Activated T-cell treated with anti-CD3 and anti-CD28 coated beads, Interleukin-2, amount 50 U/mL, for 4 hours (primary cell): Measurements from ENCODE around the gene XK. TPM values are rescaled to one million over a fixed set of nuclear protein-coding genes. Genes with fewer than 3 reads are reported as not detected.
"Not testable (repeated sequence)": the region's sequence is repeated elsewhere in the genome, so short reads cannot be mapped to it uniquely, and the experiment has no call there.

ENCODE experiments used
- ATAC-seq, 2 donors: fragments of 200-7000 bp; cut with Tn5 transposase; one replicate each; pipeline ENCODE4 v1.10.0; 2021
- DNase-seq: peaks from one replicate; pipeline ENCODE4 v3.0.0-alpha.2; 2020
- H3K27me3 Mint-ChIP-seq: one replicate; pipeline ENCODE4 v1.8.0; 2021; ENCODE audit warnings: low read depth, mixed read lengths
- H3K36me3 Mint-ChIP-seq: one replicate; pipeline ENCODE4 v1.8.0; 2022; ENCODE audit warnings: mixed read lengths; ENCODE audit not compliant: insufficient read depth
- H3K4me1 Mint-ChIP-seq: one replicate; pipeline ENCODE4 v1.8.0; 2021; ENCODE audit warnings: low read depth, mixed read lengths
- H3K4me3 Mint-ChIP-seq: one replicate; pipeline ENCODE4 v1.8.0; 2021; ENCODE audit warnings: mild to moderate bottlenecking, moderate library complexity, mixed read lengths
- H3K9me3 Mint-ChIP-seq: one replicate; pipeline ENCODE4 v1.8.0; 2021; ENCODE audit warnings: mixed read lengths
- total RNA-seq, 3 donors: library from RNA; stranded (reverse); gene quantifications; one replicate each; pipeline ENCODE4 v1.2.1, GENCODE V29; 2021

Gene XK
- total RNA-seq, 3 donors from 2014 or later: 0.05 to 0.16 (median 0.10) TPM

DNA sequence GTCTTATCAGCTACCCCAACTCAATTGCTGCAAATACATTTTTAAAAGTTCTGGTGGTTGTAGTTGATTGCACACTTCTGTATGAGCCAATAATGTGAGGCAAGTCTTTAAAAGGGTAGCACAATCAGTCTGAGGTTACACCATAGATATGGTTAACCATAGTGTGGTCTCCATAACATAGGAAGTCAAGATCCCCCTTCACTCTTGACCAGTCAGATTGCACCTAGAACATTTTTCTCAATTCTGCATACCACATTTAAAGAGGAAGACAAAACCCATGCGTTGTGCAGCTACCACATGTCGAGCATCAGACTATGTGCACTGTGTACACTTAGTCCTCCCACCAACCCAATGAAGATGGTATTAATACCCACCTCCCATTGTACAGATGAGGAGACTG, 67.8 kb downstream of the XK start:
- Mint-ChIP-seq H3K9me3 (no peaks in the 10 kb centered on the region), H3K4me1 (peaks cover 18% of the 10 kb centered on the region), H3K4me3 (no peak overlapping the region), H3K36me3 (no peaks in the 10 kb centered on the region), H3K27me3 (no peaks in the 10 kb centered on the region)
- DNase-seq (no peak), ATAC-seq (peak in 1 of 2 donors; percentile 38)

DNA sequence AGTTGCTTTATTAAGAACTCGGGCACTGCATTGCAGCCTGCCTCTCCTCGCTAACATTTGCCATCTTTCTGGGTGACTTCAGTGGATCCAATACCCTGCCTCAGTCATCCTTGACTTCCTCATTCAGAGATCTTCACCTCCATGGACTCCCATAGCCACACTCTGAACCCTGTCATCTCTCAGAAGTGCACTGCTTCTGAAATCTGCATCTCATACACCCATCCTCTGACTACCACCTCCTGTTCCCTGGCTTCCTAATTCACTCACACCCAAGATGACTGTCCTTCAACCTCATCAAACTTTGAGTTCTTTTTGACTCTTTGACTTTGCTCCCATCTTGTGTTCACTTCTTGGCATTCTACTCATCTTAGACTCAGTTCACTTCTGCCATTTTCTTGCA, 68.9 kb downstream of the XK start:
- H3K4me1 Mint-ChIP-seq: peaks cover 18% of the 10 kb centered on the region
- H3K9me3 Mint-ChIP-seq: no peaks in the 10 kb centered on the region
- H3K36me3 Mint-ChIP-seq: no peaks in the 10 kb centered on the region
- no peak overlapping the region for H3K4me3 Mint-ChIP-seq
- no peak for DNase-seq
- peak; percentile 48 to 51 for ATAC-seq
- H3K27me3 Mint-ChIP-seq: no peaks in the 10 kb centered on the region

DNA sequence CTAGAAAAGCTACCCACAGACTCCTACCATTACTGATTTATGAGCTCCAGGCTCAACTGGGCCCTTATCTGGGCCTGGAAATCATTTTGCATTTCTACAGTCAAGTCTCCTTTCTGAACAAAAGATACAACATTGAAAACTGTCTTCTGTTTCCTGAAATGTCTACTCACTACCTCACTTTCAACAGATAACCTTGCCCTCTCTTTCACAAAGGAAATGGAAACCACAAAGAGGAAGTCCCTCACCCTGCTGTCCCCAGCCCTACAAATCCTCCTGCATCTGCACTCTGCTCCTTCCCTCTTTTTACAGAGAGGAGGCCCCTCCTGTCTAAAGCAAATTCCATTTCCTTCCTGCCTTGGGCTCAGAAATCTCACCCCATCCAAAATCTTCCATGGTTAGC, 69.4 kb downstream of the XK start:
- no peaks in the 10 kb centered on the region for H3K9me3 Mint-ChIP-seq
- H3K36me3 Mint-ChIP-seq: no peaks in the 10 kb centered on the region
- peaks cover 18% of the 10 kb centered on the region for H3K4me1 Mint-ChIP-seq
- H3K4me3 Mint-ChIP-seq: no peak overlapping the region
- H3K27me3 Mint-ChIP-seq: no peaks in the 10 kb centered on the region
- DNase-seq (no peak), ATAC-seq (peak; percentile 53 to 69)

DNA sequence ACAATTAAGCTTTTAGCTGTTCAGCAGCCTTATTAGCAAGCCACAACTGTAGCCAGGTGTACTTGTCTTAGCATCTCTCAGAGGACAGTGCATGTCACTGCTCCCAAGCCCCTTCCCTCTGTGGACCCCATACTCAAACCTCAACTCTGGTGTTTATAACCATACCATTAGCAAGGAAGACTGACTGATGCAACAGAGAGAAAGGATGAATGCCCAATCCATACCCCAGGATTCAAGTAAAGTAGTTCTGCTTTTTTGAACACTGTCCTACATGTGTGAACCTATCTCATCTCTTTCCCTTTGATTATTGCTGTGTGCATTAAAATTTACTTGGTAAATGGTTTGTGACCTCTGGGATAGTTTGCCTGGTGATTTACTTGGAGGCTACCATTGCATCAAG, 71.5 kb downstream of the XK start:
- no peaks in the 10 kb centered on the region for H3K9me3 Mint-ChIP-seq
- peaks cover 12% of the 10 kb centered on the region for H3K4me1 Mint-ChIP-seq
- H3K36me3 Mint-ChIP-seq: no peaks in the 10 kb centered on the region
- H3K4me3 Mint-ChIP-seq: no peak overlapping the region
- DNase-seq: no peak
- no peak for ATAC-seq
- H3K27me3 Mint-ChIP-seq: no peaks in the 10 kb centered on the region

DNA sequence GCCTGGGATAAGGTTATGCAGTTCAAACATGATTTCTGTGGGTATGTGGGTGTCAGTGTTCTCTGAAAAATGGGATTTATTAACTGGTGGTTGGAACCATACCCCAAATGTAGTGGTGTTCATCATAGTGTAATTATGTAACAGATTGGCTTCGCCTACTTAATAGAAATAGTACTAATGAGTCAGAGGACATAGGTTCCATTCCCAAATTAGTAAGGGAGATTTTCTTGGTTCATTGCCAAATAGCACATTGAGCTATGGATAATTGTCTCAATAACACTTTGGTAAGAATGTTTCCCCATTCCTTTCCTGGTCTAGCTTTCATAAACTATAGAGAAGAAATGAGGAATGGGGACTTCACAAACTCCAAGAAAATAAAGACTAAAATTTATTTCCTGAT, 73.8 kb downstream of the XK start:
- Mint-ChIP-seq H3K36me3 (no peaks in the 10 kb centered on the region), H3K9me3 (no peaks in the 10 kb centered on the region), H3K27me3 (no peaks in the 10 kb centered on the region), H3K4me3 (no peak overlapping the region), H3K4me1 (peaks cover 20% of the 10 kb centered on the region)
- ATAC-seq (no peak), DNase-seq (no peak)

DNA sequence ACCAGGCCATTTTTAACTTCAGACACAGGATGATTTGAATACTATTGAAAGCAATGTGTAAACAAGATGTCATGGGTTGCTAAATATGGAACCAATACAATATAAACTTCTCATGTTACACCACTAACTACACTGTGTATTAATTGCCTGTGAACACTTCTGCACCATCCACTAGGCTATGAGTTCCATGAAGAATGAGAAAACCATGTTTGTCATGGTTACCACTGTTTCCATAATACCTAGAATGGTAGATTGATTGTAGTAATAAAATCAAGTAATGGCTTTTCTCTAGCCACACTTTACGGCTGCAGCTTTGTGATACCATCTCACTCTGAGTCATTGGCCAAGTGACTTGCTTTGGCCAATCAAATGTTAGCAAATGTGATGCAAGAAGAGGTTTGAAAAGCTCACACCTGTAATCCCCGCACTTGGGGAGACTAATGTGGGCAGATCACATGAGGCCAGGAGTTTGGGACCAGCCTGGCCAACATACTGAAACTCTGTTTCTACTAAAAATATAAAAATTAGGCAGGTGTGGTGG, 74.4 kb downstream of the XK start:
- ATAC-seq (no peak), DNase-seq (no peak)
- Mint-ChIP-seq H3K27me3 (no peaks in the 10 kb centered on the region), H3K36me3 (no peaks in the 10 kb centered on the region), H3K9me3 (no peaks in the 10 kb centered on the region), H3K4me3 (no peak overlapping the region), H3K4me1 (peaks cover 20% of the 10 kb centered on the region)

DNA sequence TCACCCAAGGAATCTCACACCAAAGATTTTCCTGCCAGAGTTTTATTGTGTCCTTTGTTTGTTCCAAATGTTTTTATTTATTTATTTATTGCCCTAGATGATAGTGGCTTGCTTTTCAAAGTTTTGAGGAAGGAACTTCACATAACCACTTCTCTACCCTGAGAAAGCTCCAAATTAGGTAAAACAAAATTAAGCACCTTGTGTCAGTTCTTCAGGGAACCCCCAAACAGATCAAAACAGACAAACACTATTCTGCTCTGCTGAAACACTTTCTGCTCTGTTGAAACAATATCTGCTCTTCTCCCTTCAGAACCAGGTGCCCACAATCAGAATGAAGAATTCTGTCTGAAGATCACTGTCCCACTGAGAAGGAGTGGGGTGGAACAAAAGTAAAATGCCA, 77.8 kb downstream of the XK start:
- ATAC-seq: no peak
- Mint-ChIP-seq H3K4me1 (peaks cover 9% of the 10 kb centered on the region), H3K4me3 (no peak overlapping the region), H3K36me3 (no peaks in the 10 kb centered on the region), H3K9me3 (no peaks in the 10 kb centered on the region), H3K27me3 (no peaks in the 10 kb centered on the region)
- DNase-seq: no peak

DNA sequence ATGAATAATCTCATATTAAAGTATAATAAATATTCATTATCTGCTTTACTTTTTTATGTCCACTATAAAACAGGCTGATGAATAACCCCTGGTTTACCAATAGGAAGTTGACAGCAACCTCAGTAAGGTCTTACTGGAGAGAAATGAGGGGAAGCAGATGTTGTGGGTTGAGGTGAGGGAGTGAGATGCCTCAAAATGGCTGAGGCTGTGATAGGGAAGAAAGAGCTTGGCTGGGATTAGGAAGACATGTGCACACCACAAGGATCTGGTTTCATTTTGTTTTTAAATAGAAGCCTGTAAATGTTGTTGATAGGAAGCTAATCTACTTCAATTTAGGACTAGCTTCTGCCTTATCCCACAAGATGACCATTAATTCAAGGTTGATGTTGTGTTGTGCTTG, 79.9 kb downstream of the XK start:
- Mint-ChIP-seq H3K4me3 (no peak overlapping the region), H3K36me3 (no peaks in the 10 kb centered on the region), H3K4me1 (peaks cover 9% of the 10 kb centered on the region), H3K27me3 (no peaks in the 10 kb centered on the region), H3K9me3 (no peaks in the 10 kb centered on the region)
- ATAC-seq: no peak
- DNase-seq: no peak

DNA sequence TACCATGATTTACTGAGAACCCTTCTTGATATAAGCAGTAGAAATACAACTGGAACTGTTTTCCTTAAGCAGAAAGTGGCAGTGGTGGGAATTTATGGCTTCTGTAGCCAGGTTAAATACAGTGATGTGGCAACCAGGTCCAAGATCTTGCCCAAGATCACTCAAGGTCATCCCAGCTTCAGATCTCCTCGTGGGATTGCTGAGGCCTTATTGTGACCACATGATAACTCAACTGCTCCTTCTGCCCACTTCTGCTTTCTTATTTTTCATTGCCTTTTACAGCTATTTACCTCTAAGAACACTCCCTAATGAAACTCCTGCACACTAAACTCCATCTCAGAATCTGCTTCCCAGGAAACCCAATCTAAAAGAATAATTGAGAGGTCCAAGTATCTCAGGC, 81.8 kb downstream of the XK start:
- H3K27me3 Mint-ChIP-seq: no peaks in the 10 kb centered on the region
- H3K9me3 Mint-ChIP-seq: no peaks in the 10 kb centered on the region
- DNase-seq (no peak), ATAC-seq (no peak)
- H3K4me1 Mint-ChIP-seq: peaks cover 8% of the 10 kb centered on the region
- no peak overlapping the region for H3K4me3 Mint-ChIP-seq
- no peaks in the 10 kb centered on the region for H3K36me3 Mint-ChIP-seq

DNA sequence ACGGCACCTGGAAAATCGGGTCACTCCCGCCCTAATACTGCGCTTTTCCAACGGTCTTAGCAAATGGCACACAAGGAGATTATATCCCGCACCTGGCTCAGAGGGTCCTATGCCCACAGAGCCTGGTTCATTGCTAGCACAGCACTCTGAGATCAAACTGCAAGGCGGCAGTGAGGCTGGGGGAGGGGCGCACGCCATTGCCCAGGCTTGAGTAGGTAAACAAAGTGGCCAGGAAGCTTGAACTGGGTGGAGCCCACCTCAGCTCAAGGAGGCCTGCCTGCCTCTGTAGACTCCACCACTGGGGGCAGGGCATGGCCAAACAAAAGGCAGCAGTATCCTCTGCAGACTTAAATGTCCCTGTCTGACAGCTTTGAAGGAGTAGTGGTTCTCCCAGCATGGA, 83.3 kb downstream of the XK start:
- not testable (repeated sequence) for H3K4me1 Mint-ChIP-seq, DNase-seq, H3K9me3 Mint-ChIP-seq, H3K27me3 Mint-ChIP-seq, ATAC-seq, H3K4me3 Mint-ChIP-seq, H3K36me3 Mint-ChIP-seq

DNA sequence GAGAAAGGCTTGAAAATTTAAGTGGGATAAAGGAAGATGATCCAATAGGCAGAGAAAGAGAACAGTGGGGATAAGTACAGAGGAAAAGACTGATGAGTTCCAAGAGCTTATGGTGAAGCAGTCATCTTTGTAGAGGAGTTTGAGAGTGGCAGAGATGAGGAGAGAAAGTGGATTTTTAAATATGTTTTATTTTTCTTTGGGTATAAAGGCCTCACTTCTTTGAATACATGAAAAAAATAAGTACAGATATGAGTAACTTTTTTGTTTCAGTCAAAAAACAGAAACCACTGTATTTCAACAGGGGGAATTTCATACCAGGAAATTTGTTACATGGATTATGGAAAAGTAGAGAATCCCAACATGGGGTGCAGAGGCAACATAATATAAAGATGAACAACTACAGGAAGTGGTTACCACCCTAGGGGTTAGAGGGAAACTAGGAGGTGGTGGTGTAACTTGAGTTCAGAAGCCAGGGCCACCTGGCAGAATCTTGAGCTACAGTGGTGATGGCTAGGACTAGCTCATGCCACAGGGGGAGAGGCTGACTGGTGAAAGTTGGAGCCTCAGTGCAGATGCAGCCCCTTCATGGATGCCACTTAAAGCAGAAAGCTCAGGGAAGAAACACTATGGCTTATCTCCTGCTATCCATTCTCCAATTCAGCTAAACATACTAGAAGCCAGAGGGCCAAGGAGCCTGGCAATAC, 90.8 kb downstream of the XK start:
- ATAC-seq: no peak
- Mint-ChIP-seq H3K36me3 (no peaks in the 10 kb centered on the region), H3K9me3 (no peaks in the 10 kb centered on the region), H3K4me1 (peaks cover 24% of the 10 kb centered on the region), H3K27me3 (no peaks in the 10 kb centered on the region), H3K4me3 (no peak overlapping the region)
- DNase-seq: no peak

DNA sequence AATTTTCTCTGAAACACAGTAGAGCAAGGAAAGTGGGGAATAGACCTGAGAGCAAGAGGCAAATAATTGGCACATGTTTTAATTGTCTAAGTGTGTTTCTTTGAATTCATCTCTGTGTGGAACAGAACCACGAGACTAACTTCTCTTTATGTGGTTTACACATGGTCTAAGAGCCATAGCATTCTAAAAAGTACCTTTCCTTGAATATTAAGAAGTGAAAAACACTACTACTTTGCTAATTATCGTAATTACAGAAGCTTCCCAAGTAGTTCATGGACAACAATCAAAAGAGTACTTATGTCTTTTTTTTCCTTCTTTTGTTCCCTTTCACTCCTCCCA, 91.4 kb downstream of the XK start:
- no peaks in the 10 kb centered on the region for H3K36me3 Mint-ChIP-seq
- ATAC-seq: no peak
- no peaks in the 10 kb centered on the region for H3K27me3 Mint-ChIP-seq
- no peaks in the 10 kb centered on the region for H3K9me3 Mint-ChIP-seq
- peaks cover 24% of the 10 kb centered on the region for H3K4me1 Mint-ChIP-seq
- no peak for DNase-seq
- H3K4me3 Mint-ChIP-seq: no peak overlapping the region

DNA sequence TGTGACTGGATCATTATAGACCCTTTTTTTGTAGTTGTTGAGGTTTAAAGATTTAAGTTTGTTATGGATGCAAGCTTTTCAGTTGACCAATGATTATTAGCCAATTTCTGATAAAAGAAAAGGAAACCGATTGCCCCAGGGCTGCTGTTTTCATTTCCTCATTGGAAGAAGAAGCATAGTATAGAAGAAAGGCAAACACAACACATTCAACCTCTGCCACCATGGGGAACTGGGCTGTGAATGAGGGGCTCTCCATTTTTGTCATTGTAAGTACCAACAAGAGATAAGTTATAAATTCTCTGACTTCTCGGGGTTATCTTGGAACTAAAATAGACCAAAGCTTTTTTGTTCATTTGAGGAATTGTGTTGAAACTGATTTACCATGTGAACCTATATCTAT, 94.3 kb downstream of the XK start, which contains the start of gene CYBB:
Gene CYBB, plus strand, starts transcription at position 203 of the 400 bp plus-strand sequence. Its CDS starts 19 bp downstream, at position 222.
- Mint-ChIP-seq H3K36me3 (no peaks in the 10 kb centered on the region), H3K27me3 (no peaks in the 10 kb centered on the region), H3K4me3 (peak within 1 kb of the TSS; percentile 53), H3K4me1 (peaks cover 24% of the 10 kb centered on the region), H3K9me3 (no peaks in the 10 kb centered on the region)
- ATAC-seq (no peak), DNase-seq (no peak)

DNA sequence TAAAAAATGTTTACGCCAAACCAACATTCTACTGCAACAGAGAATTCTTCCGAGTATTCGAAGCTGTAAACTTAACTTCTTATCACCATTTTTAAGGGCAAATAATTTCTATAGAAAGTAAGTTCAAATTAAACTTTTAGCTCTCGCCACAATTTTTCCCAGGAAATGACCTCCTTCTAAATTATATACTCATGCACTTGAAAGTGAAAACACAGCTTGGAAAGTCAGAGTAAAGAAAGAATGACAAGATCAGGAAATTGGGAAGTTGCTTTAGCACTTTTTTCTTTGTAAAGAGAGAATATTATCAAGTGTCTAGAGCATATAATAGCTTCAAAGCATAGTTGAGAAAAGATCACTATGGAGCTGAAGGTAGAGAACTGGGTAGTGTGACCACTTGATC, 95.5 kb downstream of the XK start:
- DNase-seq (no peak), ATAC-seq (no peak)
- Mint-ChIP-seq H3K27me3 (no peaks in the 10 kb centered on the region), H3K9me3 (no peaks in the 10 kb centered on the region), H3K4me3 (peak overlapping the region; percentile 38), H3K36me3 (no peaks in the 10 kb centered on the region), H3K4me1 (peaks cover 21% of the 10 kb centered on the region)
